Kidney (tissue), 14 donors: Measurements from ENCODE around the gene BHMT. TPM values are rescaled to one million over a fixed set of nuclear protein-coding genes. Genes with fewer than 3 reads are reported as not detected.

Experiments used
- DNase-seq, 5 donors: peaks; one replicate each; pipeline ENCODE4 v3.0.0-alpha.2; 2013 to 2020
- FAIRE-seq: peaks from 2 replicates; lab custom pipeline; 2012; peaks lifted over from hg19 to GRCh38; lab: Jason Lieb, UNC
- H3K27ac ChIP-seq, 2 donors: one replicate each; pipeline ENCODE4 v1.7.0; 2013; ENCODE audit warnings: low read depth in 2 of 2, low read length in 2 of 2, inconsistent platforms in 1 of 2
- H3K27me3 ChIP-seq: one replicate; pipeline ENCODE4 v1.7.1; 2013; ENCODE audit warnings: low read length, inconsistent platforms; ENCODE audit not compliant: control insufficient read depth, insufficient read depth
- H3K36me3 ChIP-seq, 3 donors: one replicate each; pipeline versions ENCODE4 v1.7.0 to v1.7.1; 2013; ENCODE audit warnings: low read length in 3 of 3, control low read depth in 1 of 3, inconsistent platforms in 1 of 3; ENCODE audit not compliant: insufficient read depth in 3 of 3, control insufficient read depth in 2 of 3
- H3K4me1 ChIP-seq, 3 donors: one replicate each; pipeline versions ENCODE4 v1.7.0 to v1.7.1; 2013; ENCODE audit warnings: low read length in 3 of 3, inconsistent platforms in 1 of 3, low read depth in 1 of 3; ENCODE audit not compliant: control insufficient read depth in 2 of 3, insufficient read depth in 2 of 3
- H3K4me3 ChIP-seq, 3 donors: one replicate each; pipeline versions ENCODE4 v1.7.0 to v1.8.1; 2013; ENCODE audit warnings: low read length in 3 of 3, control low read depth in 1 of 3, inconsistent platforms in 1 of 3
- H3K9ac ChIP-seq, 3 donors: one replicate each; pipeline versions ENCODE4 v1.7.0 to v1.7.1; 2013; ENCODE audit warnings: low read length in 3 of 3, control low read depth in 1 of 3, inconsistent platforms in 1 of 3
- H3K9me3 ChIP-seq, 3 donors: one replicate each; pipeline versions ENCODE4 v1.7.0 to v1.7.1; 2013; ENCODE audit warnings: low read length in 3 of 3, control low read depth in 1 of 3, inconsistent platforms in 1 of 3; ENCODE audit not compliant: control insufficient read depth in 2 of 3, insufficient read depth in 1 of 3
- CTCF ChIP-seq: IDR thresholded peaks from 3 replicates; pipeline ENCODE4 v1.5.1; 2012; ENCODE audit warnings: mild to moderate bottlenecking, moderate library complexity, borderline replicate concordance; ENCODE audit not compliant: insufficient read depth; ENCODE audit errors: extremely low read depth
- intact Hi-C: fragments of 100-400 bp; cut with DNase I; formaldehyde crosslinking; loops from one replicate; pipeline ENCODE4 v1.11.1; 2022
- polyA plus RNA-seq: library from polyadenylated mRNA; stranded (reverse); fragments of 350-450 nt; fragmentation: Illumina TruSeq; extraction: RNeasy Lipid Tissue Mini Kit (QIAGEN cat#74804); gene quantifications from one replicate; pipeline ENCODE4 v1.2.3, GENCODE V29; 2014; ENCODE audit warnings: low read depth, low replicate concordance; ENCODE audit not compliant: insufficient read depth
- total RNA-seq: library from RNA; stranded (reverse); fragmentation: NEBNext Ultra II Directional; extraction: Animal tissue kit (Norgen Biotek cat#: 25700); gene quantifications from one replicate; pipeline ENCODE4 v1.2.1, GENCODE V29; 2021
- donor health status: control.
- donor health status: control.
- donor health status: control.
- donor health status: control.
- donor health status: control.
- donor health status: DM: yes; HTN: yes; CAD: no.
- donor health status: Normal renal cell carcinoma (clear cell type).

Gene BHMT
- total and polyA plus RNA-seq, 2 donors from 2014 or later, result 30.7 to 270 TPM

DNA sequence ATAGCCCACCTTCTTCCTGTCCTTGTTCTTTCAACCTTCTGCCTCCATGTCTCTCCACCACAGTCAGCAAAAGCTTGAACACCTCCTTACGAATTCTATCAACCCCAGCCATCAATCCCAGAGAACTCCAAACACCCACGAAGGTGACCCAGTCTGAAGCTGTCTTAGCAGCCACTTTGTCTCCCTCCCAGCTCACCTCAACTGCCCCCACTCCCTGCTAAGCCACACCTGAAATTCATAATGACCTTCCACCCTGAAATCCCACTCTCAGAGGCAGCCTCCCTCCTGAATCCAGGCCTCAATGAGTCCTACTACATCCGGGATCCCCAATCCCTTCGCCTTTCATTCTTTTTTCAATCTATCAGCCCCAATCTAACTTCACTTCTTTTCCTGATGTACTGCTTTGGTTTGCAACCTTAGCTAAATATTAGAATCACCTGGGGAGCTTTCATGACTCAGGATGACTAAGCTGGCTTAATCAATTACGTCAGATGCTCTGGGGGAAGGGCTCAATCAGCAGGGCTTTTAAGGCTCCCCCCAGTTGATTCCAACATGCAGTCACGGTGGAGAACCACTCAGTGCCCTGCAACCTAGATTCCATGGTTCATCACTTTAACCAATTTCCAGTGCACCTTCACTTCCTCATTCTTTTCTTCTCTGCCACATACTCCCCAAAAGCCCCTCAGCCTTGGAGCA, 32.2 kb downstream of the BHMT start:
- H3K9me3 ChIP-seq, result no peaks in the 10 kb centered on the region
- no peak for TF ChIP-seq CTCF
- DNase-seq (peak in 2 of 5 donors; percentile 17 to 26), FAIRE-seq (no peak)
- no peaks in the 10 kb centered on the region for H3K4me1 ChIP-seq
- H3K27ac ChIP-seq, result peak overlapping the region in 1 of 2 donors; percentile 48
- intact Hi-C loops, result no loop called here
- no peaks in the 10 kb centered on the region for H3K36me3 ChIP-seq
- no peak overlapping the region for H3K4me3 ChIP-seq
- no peak overlapping the region for H3K9ac ChIP-seq
- no peaks in the 10 kb centered on the region for H3K27me3 ChIP-seq

DNA sequence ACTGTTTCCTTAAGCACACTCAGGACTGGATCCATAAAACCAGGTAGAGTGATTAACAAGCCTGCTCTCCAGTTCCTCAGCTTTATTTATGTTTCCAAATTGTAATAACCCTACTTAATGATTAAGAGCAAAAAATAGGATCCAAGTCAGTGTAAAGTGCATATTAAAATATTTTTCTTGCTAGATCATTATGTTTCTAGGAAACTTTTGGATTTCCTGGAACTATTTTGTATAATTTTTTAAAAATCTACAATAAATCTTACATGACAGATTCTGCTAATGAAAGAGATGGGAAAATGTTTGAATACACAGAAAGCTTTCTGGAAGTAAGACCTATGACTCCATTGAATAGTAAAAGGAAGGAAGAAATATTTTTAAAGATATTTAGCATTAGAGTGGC, 35.5 kb downstream of the BHMT start:
- DNase-seq (no peak), FAIRE-seq (no peak)
- H3K4me1 ChIP-seq, result no peaks in the 10 kb centered on the region
- no peak overlapping the region for H3K27ac ChIP-seq
- intact Hi-C loops, result no loop called here
- H3K9me3 ChIP-seq, result no peaks in the 10 kb centered on the region
- H3K36me3 ChIP-seq, result no peaks in the 10 kb centered on the region
- H3K27me3 ChIP-seq, result no peaks in the 10 kb centered on the region
- no peak for TF ChIP-seq CTCF
- no peak overlapping the region for H3K4me3 ChIP-seq
- no peak overlapping the region for H3K9ac ChIP-seq

GRCh38 chr5:79149433-79149832, 37.8 kb downstream of the BHMT start:
- Histone ChIP-seq H3K9ac (no peak overlapping the region), H3K27ac (no peak overlapping the region), H3K36me3 (no peaks in the 10 kb centered on the region), H3K27me3 (no peaks in the 10 kb centered on the region), H3K4me1 (no peaks in the 10 kb centered on the region), H3K4me3 (no peak overlapping the region), H3K9me3 (no peaks in the 10 kb centered on the region)
- intact Hi-C loops, result no loop called here
- DNase-seq (no peak), FAIRE-seq (no peak)
- TF ChIP-seq CTCF, result no peak
